ENCODE measurements around the gene ZG16.

The ZG16 gene

DNA sequence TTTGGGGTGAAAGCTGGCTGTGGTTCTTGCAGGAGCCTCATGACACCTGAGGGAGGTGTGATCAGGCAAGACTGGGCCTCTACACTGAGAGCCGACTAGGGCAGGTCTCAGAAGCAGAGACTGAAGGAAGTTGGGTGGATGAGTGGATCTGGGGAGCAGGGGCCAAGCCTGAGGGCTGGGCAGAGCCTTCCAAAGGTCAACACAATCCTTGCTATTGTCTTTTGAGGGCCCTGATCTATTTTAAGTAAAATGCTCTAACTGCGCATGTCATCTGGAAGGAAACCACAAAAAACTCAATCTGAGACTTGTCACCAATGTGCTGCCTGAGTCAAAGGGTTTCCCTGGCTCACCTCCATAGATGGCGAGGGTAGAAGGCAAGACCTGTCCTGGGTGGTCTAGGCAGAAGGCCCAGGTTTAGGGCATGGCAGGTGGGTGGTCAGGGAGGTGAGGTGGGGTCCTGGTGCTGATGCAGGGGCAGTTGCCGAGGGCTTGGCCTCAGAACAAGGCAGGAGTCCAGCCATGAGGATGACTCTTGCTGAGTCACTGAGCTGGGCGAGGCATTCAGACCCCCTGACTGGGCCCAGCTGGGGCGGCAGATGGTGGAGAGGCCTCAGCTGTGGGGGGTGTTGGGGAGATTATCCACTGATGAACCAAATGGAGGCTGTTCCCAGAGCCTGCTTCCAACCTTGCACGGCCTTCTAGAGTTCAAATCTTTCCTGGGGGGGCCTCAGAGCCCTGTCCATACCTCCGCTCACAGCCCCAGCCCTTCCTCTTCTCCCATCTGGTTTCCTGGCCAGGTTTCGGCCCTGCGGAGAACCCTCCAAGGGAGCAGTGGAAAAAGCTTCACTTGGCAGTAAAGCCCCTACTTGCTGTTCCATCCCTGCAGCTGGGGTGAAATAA is 47.3 kb downstream of the ZG16 start:
- DNase-seq (ENCODE audit: low read depth in 2 of 2) = no peak

DNA sequence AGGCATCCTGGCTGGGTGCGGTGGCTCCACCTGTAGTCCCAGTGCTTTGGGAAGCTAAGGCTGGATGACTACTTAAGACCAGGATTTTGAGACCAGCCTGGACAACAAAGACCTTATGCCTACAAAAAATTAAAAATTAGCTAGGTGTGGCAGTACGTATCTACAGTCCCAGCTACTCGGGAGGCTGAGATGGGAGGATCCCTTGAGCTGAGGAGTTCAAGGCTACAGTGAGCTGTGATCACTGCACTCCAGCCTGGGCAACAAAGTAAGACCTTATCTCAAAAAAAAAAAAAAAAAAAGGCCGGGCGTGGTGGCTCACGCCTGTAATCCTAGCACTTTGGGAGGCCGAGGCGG is 48.3 kb downstream of the ZG16 start:
- DNase-seq (ENCODE audit: low read depth in 2 of 2) = no peak

GRCh38 chr16:29830774-29831173 is 52.7 kb downstream of the ZG16 start:
- DNase-seq (ENCODE audit: low read depth in 2 of 2) = no peak

DNA sequence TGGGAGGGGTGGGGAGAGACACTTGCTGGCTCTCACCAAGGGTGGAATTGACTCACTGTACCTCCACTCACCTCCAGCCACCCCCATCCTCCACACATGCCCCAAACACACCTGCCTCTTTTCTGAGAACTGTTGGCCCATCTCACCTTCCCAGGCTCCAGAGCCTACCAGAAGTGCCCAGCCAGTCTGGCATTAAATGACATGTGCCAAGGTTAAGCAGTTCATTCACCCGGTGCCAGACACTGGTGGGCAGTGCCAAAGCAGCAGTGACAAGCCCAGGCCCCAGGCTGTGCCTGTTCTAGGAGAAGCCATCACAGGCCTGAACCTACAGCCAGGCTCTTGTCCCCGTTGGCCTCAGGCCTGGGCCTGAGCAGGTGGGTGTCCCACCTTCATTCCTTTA is 53.4 kb downstream of the ZG16 start:
- no peak for DNase-seq (ENCODE audit: low read depth in 2 of 2)

Data from stimulated activated CD8-positive, alpha-beta memory T cell treated with anti-CD3 and anti-CD28 coated beads, Interleukin-2, amount 100 ng/mL, for 1 hour (primary cell).